Loucy (cell line): ENCODE results near the gene EPX.

Experiments
- H2AFZ ChIP-seq: fragments of 200-600 bp; sonication (generic); 2 replicates; pipeline ENCODE4 v1.6.0; 2016; ENCODE audit warnings: antibody characterized with exemption, mild to moderate bottlenecking, low read length, moderate library complexity
- H3F3A ChIP-seq: fragments of 200-600 bp; 2 replicates; pipeline ENCODE4 v1.6.0; 2016; ENCODE audit warnings: antibody characterized with exemption, low read depth, mild to moderate bottlenecking
- H3K27me3 ChIP-seq: fragments of 200-600 bp; sonication (generic); 2 replicates; pipeline ENCODE4 v1.6.1; 2014; ENCODE audit warnings: low read length, mild to moderate bottlenecking; ENCODE audit not compliant: insufficient read depth, poor library complexity, severe bottlenecking
- H3K36me3 ChIP-seq: fragments of 200-600 bp; sonication (generic); 2 replicates; pipeline ENCODE4 v1.6.1; 2016; ENCODE audit warnings: low read length; ENCODE audit not compliant: insufficient read depth
- H3K4me1 ChIP-seq: fragments of 200-600 bp; sonication (generic); 2 replicates; pipeline ENCODE4 v1.5.1; 2014; ENCODE audit warnings: low read length, mild to moderate bottlenecking; ENCODE audit not compliant: insufficient read depth, poor library complexity, severe bottlenecking
- H3K4me2 ChIP-seq: fragments of 200-600 bp; sonication (generic); 2 replicates; pipeline ENCODE4 v1.6.0; 2014; ENCODE audit warnings: antibody characterized with exemption, low read length, low read depth, mild to moderate bottlenecking; ENCODE audit not compliant: poor library complexity, severe bottlenecking
- H3K4me3 ChIP-seq: fragments of 200-600 bp; sonication (generic); 2 replicates; pipeline ENCODE4 v1.5.1; 2014; ENCODE audit warnings: low read length, mild to moderate bottlenecking, mixed read lengths; ENCODE audit not compliant: poor library complexity, severe bottlenecking
- H3K79me2 ChIP-seq: fragments of 200-600 bp; sonication (generic); 2 replicates; pipeline ENCODE4 v1.6.1; 2014; ENCODE audit warnings: low read length; ENCODE audit not compliant: insufficient read depth
- H3K9ac ChIP-seq: fragments of 200-600 bp; sonication (generic); 2 replicates; pipeline ENCODE4 v1.6.0; 2014; ENCODE audit warnings: mild to moderate bottlenecking, low read depth, low read length, moderate library complexity; ENCODE audit not compliant: poor library complexity, severe bottlenecking
- H3K9me2 ChIP-seq: fragments of 200-600 bp; sonication (generic); replicated peaks from 2 replicates; pipeline ENCODE4 v1.6.1; 2016; ENCODE audit warnings: low read depth, low read length, mixed read lengths
- H3K9me3 ChIP-seq: fragments of 200-600 bp; sonication (generic); 2 replicates; pipeline ENCODE4 v1.6.1; 2014; ENCODE audit warnings: mild to moderate bottlenecking, antibody characterized with exemption, low read length, low read depth; ENCODE audit not compliant: insufficient read depth
- H4K20me1 ChIP-seq: fragments of 200-600 bp; sonication (generic); 2 replicates; pipeline ENCODE4 v1.6.0; 2014; ENCODE audit warnings: antibody characterized with exemption, low read length, mild to moderate bottlenecking; ENCODE audit not compliant: insufficient read depth, poor library complexity, severe bottlenecking
- EZH2phosphoT487 ChIP-seq: fragments of 200-600 bp; IDR thresholded peaks from 2 replicates; pipeline ENCODE4 v1.6.1; 2018; ENCODE audit warnings: antibody characterized with exemption, mild to moderate bottlenecking, moderate library complexity, borderline replicate concordance
- TF ChIP-seq, protein P1 (sequence below): fragments of 200-600 bp; sonication (generic); conservative IDR thresholded peaks from 2 replicates; pipeline ENCODE4 v1.5.1; 2014; ENCODE audit warnings: mild to moderate bottlenecking, antibody characterized with exemption, low read length

The EPX gene

GRCh38 chr17:58195518-58196123, 3.1 kb downstream of the EPX start:
- Histone ChIP-seq H3K27me3 (no peaks in the 10 kb centered on the region), H3K9me3 (no peaks in the 10 kb centered on the region), H2AFZ (no peak overlapping the region), H3K79me2 (no peaks in the 10 kb centered on the region), H3F3A (no peaks in the 10 kb centered on the region), H4K20me1 (no peaks in the 10 kb centered on the region), H3K36me3 (no peaks in the 10 kb centered on the region), H3K4me3 (no peak overlapping the region), H3K9me2 (no peaks in the 10 kb centered on the region), H3K4me1 (no peaks in the 10 kb centered on the region), H3K9ac (no peak overlapping the region), H3K4me2 (no peak overlapping the region)
- TF ChIP-seq, protein P1, sequence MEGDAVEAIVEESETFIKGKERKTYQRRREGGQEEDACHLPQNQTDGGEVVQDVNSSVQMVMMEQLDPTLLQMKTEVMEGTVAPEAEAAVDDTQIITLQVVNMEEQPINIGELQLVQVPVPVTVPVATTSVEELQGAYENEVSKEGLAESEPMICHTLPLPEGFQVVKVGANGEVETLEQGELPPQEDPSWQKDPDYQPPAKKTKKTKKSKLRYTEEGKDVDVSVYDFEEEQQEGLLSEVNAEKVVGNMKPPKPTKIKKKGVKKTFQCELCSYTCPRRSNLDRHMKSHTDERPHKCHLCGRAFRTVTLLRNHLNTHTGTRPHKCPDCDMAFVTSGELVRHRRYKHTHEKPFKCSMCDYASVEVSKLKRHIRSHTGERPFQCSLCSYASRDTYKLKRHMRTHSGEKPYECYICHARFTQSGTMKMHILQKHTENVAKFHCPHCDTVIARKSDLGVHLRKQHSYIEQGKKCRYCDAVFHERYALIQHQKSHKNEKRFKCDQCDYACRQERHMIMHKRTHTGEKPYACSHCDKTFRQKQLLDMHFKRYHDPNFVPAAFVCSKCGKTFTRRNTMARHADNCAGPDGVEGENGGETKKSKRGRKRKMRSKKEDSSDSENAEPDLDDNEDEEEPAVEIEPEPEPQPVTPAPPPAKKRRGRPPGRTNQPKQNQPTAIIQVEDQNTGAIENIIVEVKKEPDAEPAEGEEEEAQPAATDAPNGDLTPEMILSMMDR: no peak
- TF ChIP-seq EZH2phosphoT487: no peak

DNA sequence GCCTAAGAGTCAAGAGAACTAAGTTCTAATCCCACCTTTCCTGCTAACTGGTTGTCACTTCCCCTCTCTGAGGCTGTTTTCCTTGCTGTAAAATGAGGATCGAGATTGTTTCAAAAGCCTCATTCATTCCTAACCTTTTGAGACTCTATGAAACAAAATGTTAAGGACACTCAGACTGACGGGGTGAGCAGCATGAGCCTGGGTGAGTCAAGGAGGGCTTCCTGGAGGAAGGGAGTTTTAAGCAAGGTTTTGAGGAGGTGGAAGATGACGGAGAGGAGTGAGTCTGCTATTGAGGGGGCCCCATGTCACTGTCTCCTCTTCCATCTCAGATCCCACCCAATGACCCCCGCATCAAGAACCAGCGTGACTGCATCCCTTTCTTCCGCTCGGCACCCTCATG, 4.1 kb downstream of the EPX start:
- Histone ChIP-seq H3K79me2 (no peaks in the 10 kb centered on the region), H3K36me3 (no peaks in the 10 kb centered on the region), H3F3A (no peaks in the 10 kb centered on the region), H4K20me1 (no peaks in the 10 kb centered on the region), H2AFZ (no peak overlapping the region), H3K4me3 (no peak overlapping the region), H3K4me2 (no peak overlapping the region), H3K27me3 (no peaks in the 10 kb centered on the region), H3K9ac (no peak overlapping the region), H3K4me1 (no peaks in the 10 kb centered on the region), H3K9me3 (no peaks in the 10 kb centered on the region), H3K9me2 (no peaks in the 10 kb centered on the region)
- TF ChIP-seq, protein P1: no peak
- no peak for TF ChIP-seq EZH2phosphoT487

GRCh38 chr17:58200024-58200633, 7.6 kb downstream of the EPX start:
- Histone ChIP-seq H3K4me3 (no peak overlapping the region), H3K27me3 (no peaks in the 10 kb centered on the region), H3F3A (no peaks in the 10 kb centered on the region), H3K4me1 (no peaks in the 10 kb centered on the region), H3K36me3 (no peaks in the 10 kb centered on the region), H4K20me1 (no peaks in the 10 kb centered on the region), H3K79me2 (no peaks in the 10 kb centered on the region), H3K9ac (no peak overlapping the region), H3K4me2 (peak overlapping the region; percentile 17), H3K9me2 (no peaks in the 10 kb centered on the region), H2AFZ (peak overlapping the region; percentile 73), H3K9me3 (no peaks in the 10 kb centered on the region)
- TF ChIP-seq, protein P1: peak; percentile 81
- TF ChIP-seq EZH2phosphoT487: no peak
